Peyer's patch (tissue), 4 donors: ENCODE measurements around the gene AGAP5.
"Not testable (repeated sequence)": the region's sequence is repeated elsewhere in the genome, so short reads cannot be mapped to it uniquely, and the experiment has no call there.

ENCODE experiments used
- CTCF ChIP-seq, 6 experiments: fragments of 450-650 bp in 4 of 6; fragments of 200-600 bp in 2 of 6; sonication (generic) in 1 of 6; IDR thresholded peaks; one replicate each; pipeline ENCODE4 v1.5.1; 2017 to 2019; ENCODE audit warnings: antibody characterized with exemption in 6 of 6, mild to moderate bottlenecking in 3 of 6, moderate library complexity in 1 of 6
- POLR2A ChIP-seq, 2 donors: fragments of 450-650 bp; IDR thresholded peaks; one replicate each; pipeline ENCODE4 v1.5.1; 2017; ENCODE audit warnings: antibody characterized with exemption in 2 of 2, mild to moderate bottlenecking in 2 of 2, moderate library complexity in 2 of 2

- TF ChIP-seq CTCF, POLR2A (IDR thresholded peaks at IDR 0.05): not testable (repeated sequence)
Observed at GRCh38 chr10:73740501-73741254, 42.8 kb upstream of the AGAP5 start.
